DOHH2 (cell line): ENCODE measurements around the gene OCSTAMP.

Experiments used
- CTCF ChIP-seq: fragments of 200-600 bp; sonication (generic); IDR thresholded peaks from one replicate; pipeline ENCODE4 v1.5.1; 2014; ENCODE audit warnings: antibody characterized with exemption, mild to moderate bottlenecking, low read depth, low read length; ENCODE audit not compliant: poor library complexity, severe bottlenecking
- EZH2phosphoT487 ChIP-seq: fragments of 200-600 bp; sonication (generic); IDR thresholded peaks from 2 replicates; pipeline ENCODE4 v1.6.1; 2017; ENCODE audit warnings: borderline replicate concordance, mild to moderate bottlenecking, antibody characterized with exemption, low read length, moderate library complexity, mixed read lengths

GRCh38 chr20:46569961-46570360, 19.5 kb upstream of the OCSTAMP start:
- no peak for TF ChIP-seq CTCF
- no peak for TF ChIP-seq EZH2phosphoT487
